GM08714 (cell line): ENCODE data around the gene TESMIN.

Experiments used
- H3K4me3 ChIP-seq: fragments of 200-500 bp; sonication (Bioruptor generic); 2 replicates; pipeline ENCODE4 v1.5.1; 2014; ENCODE audit warnings: mild to moderate bottlenecking, low read length, inconsistent platforms
- ZNF274 ChIP-seq: IDR thresholded peaks from 2 replicates; pipeline ENCODE4 v1.6.1; 2012; ENCODE audit warnings: mild to moderate bottlenecking, low read depth, low read length

Gene TESMIN

GRCh38 chr11:68707527-68707926 is 43.8 kb downstream of the TESMIN start:
- H3K4me3 ChIP-seq = no peak overlapping the region
- TF ChIP-seq ZNF274 = no peak

DNA sequence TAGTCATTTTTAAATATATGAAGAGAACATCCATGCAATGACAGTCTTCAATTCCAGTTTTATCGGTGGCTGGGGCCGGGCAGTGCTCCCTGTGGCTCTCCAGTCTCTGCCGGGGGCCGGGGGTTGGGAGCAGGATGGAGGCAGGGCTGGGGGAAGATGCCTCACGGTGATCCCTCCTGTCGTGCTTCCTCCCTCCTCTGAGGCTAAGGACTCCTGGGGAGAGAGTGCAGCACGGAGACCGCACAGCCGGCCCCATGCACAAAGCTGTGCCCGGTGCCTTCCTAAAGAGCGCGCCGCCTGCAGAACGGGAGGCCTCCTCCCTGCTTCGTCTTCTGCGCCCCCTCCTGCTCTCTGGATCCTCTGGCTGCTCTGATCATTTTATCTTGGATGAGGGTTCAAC is 46.4 kb downstream of the TESMIN start:
- no peak overlapping the region for H3K4me3 ChIP-seq
- TF ChIP-seq ZNF274 = no peak

DNA sequence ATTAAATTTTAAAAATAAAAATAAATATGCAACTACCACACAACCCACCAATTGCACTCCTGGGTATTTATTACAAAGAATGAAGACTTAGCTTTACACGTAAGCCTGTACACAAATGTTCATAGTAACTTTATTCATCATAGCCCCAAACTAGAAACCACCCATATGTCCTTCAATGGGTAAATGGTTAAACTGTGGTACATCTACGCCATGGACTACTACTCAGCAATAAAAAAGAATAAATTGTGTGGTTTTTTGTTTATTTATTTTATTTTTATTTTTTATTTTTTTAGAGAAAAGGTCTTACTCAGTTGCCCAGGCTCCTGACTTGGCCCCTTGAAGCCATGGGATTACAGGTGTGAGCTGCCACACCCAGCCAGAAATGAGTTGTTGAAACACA is 52.3 kb downstream of the TESMIN start:
- no peak for TF ChIP-seq ZNF274
- no peak overlapping the region for H3K4me3 ChIP-seq

DNA sequence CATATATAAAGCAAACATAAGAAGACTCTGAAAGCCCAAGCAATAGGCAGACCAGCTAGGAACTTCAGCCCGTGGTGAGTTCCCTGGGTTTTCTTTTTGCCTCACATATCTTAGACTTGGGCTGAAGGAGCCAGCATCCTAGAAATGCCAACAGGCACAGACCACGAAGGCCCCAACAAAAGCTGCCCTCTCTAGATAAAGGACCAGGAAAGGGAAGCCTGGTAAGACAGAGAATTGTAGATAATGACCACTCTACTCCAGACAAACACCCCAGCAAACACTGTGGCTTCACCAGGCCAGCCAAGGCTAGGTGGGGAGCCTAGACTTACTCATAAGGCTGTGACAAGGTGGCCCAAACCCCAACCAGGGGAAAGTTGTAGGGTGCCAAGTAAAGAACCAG is 55.8 kb downstream of the TESMIN start:
- TF ChIP-seq ZNF274 = no peak

DNA sequence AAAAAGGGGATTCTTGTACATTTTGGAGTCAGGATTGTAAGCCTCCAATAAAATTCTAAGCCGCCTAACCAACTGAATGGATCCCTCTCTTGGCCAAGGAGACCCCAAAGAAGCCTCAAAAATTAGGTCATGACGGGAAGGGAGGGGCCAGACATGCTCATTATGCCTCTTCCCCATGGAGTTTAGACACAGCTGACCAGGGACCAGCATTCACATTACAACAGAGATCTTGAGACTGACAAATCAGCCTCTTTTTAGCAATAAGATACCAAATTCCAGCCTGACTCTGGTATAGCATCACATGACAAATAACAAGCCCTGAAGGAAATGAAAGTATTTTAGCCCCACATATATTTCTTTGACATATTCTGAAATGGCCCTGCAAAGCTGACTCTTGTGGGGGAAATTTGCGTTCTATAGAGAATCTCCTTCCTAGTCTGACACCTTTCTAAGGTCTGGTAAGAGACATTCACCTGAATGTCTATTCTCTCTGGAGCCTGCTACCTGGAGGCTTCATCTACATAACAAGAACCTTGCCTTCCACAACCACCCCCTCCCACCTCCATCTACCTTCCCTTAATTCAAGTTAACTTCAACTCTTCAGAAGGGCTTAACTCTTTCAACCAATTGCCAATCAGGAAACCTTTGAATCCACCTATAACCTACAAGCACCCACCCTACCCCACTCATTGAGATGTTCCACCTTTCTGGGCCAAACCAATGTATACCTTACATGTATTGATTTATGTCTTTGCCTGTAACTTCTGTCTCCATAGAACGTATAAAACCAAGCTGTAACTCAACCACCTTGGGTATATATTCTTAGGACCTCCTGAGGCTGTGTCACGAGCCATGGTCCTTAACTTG is 56.7 kb downstream of the TESMIN start:
- no peak overlapping the region for H3K4me3 ChIP-seq
- TF ChIP-seq ZNF274 = no peak

More for the DNA sequence above, 55.8 kb downstream of the TESMIN start:
- no peak overlapping the region for H3K4me3 ChIP-seq

DNA sequence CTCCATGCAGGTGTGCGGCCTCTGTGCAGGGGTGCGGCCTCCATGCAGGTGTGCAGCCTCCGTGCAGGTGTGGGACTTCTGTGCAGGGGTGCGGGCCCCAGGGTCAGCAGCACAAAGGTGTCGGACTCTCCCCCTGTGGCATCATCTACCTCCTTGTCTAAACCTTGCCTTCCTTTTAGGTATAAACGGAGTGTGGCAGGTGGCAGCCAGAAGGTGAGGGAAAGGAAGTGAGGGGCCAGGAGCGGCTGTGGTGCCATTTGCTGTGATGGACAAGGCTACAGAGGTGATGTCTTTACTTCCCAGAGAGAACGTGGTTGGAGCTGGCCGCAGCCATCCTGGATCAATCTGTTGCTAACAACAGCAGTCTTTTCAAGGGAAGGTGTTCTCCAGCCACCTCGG is 57.8 kb downstream of the TESMIN start:
- no peak for TF ChIP-seq ZNF274
- no peak overlapping the region for H3K4me3 ChIP-seq

- no peak for TF ChIP-seq ZNF274
- H3K4me3 ChIP-seq = no peak overlapping the region
Measured at GRCh38 chr11:68692871-68693483, 58.3 kb downstream of the TESMIN start.

DNA sequence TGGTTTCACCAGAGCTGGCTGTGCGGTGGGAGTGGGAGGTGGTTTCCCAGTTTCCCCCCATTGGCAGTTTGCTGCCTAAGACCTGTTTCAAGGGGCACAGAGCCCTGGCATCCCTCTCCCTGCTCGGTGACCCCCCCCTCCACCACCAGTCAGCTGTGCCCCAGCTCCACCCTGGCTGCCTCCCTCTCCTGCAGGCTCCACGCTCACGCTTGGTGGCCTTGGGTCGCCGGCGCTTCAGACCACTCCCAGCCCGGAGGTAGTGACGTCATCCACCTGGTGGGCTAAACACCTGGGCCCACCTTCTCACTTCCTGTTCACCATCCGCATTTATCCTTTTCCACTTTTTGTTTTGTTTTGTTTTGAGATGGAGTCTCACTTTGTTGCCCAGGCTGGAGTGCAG is 59.2 kb downstream of the TESMIN start:
- TF ChIP-seq ZNF274 = no peak
- H3K4me3 ChIP-seq = no peak overlapping the region

DNA sequence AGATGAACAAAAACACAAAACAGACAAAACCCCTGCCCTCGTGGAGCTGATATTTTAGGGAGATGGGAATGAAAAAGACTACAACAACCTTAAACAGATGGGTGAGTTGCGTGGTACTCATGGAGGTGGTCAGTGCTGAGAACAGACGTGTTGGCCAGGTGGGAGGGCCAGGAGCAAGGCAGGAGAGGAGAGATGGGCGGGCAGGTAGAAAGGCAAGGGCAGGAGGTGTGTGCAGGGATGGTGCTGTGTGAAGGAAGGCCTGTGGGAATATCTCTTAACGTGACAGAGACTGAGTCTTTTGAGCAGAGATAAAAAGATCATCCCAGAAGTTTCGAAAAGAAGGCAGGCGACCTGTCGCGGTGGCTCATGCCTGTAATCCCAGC is 59.9 kb downstream of the TESMIN start:
- no peak overlapping the region for H3K4me3 ChIP-seq
- TF ChIP-seq ZNF274 = no peak

DNA sequence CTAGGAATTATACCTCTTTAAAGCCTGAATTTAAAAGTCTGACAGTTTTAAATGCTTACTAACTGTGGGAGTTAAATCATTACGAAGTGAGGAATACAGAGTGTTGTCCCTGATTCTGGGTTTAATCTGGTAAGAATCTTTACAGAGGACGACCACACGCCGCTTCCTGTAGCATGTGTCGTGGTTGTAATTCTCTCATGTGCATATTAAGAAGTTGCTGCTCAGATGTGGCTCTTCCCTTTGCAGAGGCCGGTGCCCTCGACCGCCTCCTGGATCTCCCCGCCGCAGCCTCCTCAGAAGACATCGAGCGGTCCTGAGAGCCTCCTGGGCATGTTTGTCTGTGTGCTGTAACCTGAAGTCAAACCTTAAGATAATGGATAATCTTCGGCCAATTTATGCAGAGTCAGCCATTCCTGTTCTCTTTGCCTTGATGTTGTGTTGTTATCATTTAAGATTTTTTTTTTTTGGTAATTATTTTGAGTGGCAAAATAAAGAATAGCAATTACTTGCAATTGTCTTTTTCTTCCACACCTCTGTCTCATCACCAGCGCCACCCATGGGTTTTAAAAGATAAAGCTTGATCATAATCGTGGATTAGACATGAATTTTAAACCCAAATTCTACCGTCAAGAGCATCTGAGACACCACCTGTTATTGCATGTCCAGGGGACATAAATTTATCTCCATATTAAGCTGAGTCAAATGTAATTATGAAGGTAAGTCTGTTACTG is 60.5 kb downstream of the TESMIN start:
- no peak overlapping the region for H3K4me3 ChIP-seq
- TF ChIP-seq ZNF274 = no peak

DNA sequence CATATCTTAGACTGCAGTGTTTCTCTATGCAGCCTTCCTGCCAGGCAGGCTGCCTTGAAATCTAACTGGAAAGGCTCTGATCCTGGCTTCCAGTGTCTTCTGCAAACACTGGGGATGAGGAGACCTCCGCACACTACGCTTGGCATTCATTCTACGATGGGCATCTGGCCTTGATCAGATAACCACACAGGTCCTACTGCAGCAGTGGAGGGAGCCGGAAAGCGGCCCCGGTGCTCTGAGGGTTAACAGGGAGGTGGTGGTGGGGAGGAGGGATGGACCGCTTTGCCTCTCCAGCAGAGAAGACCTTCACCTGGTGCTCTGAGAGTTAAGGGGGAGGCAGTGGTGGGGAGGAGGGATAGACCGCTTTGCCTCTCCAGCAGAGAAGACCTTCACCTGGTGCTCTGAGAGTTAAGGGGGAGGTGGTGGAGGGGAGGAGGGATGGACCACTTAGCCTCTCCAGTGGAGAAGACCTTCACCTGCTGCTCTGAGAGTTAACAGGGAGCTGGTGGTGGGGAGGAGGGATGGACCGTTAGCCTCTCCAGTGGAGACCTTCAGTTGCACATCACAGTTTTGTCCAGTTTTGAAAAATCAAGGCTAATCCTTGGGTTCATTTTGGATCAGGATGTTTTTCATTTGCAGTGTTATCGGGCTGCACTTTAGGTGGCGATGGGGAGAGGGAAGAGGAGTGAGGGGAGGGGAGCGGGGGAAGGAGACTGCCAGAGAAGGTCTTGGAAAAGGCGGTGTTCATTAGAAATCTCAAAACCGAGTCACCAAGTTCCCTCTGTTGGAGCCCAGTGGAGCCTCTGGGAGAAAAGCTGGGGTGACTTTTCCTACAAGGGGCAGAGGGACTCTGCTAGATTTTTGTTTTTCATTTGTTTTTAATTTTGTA is 61.3 kb downstream of the TESMIN start:
- no peak overlapping the region for H3K4me3 ChIP-seq
- no peak for TF ChIP-seq ZNF274

- no peak for TF ChIP-seq ZNF274
- H3K4me3 ChIP-seq = no peak overlapping the region
Measured at GRCh38 chr11:68688881-68689280, 62.4 kb downstream of the TESMIN start.

DNA sequence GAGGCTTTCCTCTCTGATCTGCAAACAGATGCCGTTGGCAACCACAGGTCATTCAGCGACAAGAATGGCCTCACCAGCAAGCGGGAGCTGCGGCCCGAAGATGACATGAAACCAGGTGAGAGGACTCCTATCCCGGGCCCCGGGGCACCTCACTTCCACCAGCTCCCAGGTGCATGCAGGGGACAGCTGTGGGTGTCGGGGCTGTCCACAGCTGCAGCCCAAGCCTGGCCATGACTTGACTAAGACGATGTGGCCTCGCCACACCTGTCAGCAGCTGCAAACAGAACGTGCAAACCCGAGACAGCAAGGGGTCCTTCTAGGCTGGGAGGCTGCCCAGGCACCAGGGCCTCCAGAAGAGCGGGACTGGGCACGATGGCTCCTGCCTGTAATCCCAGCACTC is 63.3 kb downstream of the TESMIN start:
- no peak for TF ChIP-seq ZNF274
- H3K4me3 ChIP-seq = no peak overlapping the region

DNA sequence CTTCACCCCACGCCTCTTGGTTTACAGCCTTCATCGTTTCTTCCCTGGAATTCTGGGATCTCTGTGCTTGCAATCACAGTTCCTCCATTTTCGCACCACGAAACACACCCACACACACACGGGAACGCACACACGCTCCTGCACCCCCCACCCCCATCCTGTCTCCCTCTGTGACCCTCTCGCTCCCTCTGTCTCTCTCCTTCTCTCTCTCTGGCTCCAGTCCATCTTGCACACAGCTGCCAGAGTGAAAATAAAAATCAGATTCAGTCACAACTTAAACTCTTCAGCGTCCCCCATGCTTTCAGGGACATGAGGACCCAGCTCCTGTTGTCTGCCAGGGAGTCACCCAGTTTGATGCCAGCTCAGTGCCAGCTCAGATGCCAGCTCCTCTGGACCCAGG is 64.0 kb downstream of the TESMIN start:
- no peak overlapping the region for H3K4me3 ChIP-seq
- TF ChIP-seq ZNF274 = no peak
